Nephron (organoid): ENCODE measurements around the gene DISP3.

Experiments
- H3K27ac Mint-ChIP-seq, 3 experiments: 2 replicates each; pipeline ENCODE4 v1.8.0; 2020; ENCODE audit warnings: mixed read lengths in 3 of 3, mild to moderate bottlenecking in 2 of 3, moderate library complexity in 1 of 3
- H3K27me3 Mint-ChIP-seq: 2 replicates; pipeline ENCODE4 v1.8.0; 2021; ENCODE audit warnings: low read depth, mild to moderate bottlenecking, moderate library complexity, mixed read lengths
- H3K36me3 Mint-ChIP-seq: 2 replicates; pipeline ENCODE4 v1.8.0; 2020; ENCODE audit warnings: low read depth, mixed read lengths
- H3K4me1 Mint-ChIP-seq: 2 replicates; pipeline ENCODE4 v1.8.0; 2020; ENCODE audit warnings: mixed read lengths
- H3K4me3 Mint-ChIP-seq, 3 experiments: 2 replicates each; pipeline ENCODE4 v1.8.0; 2020; ENCODE audit warnings: mild to moderate bottlenecking in 3 of 3, mixed read lengths in 3 of 3, moderate library complexity in 2 of 3
- H3K9me3 Mint-ChIP-seq: 2 replicates; pipeline ENCODE4 v1.8.0; 2020; ENCODE audit warnings: mixed read lengths
- TF ChIP-seq, protein P1 (sequence below), 3 experiments: fragments of 200-600 bp; sonication (generic); IDR thresholded peaks; one replicate each; pipeline ENCODE4 v1.5.0; 2021; ENCODE audit warnings: antibody characterized with exemption in 3 of 3; ENCODE audit not compliant: unreplicated experiment in 3 of 3

DISP3 gene

DNA sequence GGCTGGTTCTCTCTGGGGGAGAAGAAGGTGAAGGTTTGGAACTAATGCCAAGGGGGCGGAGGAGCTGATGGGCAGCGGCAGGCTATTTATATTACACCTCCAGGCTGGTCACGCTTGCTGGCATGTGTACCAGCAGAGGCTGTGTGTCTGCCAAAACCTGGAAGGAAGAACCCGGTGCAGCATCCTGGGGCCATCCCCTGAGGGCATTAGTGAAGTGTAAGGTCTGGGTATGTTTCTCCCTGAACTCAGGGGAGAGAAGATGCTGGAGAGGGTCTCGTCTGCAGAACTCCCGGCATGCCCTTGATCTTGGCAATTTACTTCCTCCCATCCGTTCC lies 5.3 kb downstream of the DISP3 start:
- Mint-ChIP-seq H3K4me3 (no peak overlapping the region), H3K4me1 (peaks cover 16% of the 10 kb centered on the region)

DNA sequence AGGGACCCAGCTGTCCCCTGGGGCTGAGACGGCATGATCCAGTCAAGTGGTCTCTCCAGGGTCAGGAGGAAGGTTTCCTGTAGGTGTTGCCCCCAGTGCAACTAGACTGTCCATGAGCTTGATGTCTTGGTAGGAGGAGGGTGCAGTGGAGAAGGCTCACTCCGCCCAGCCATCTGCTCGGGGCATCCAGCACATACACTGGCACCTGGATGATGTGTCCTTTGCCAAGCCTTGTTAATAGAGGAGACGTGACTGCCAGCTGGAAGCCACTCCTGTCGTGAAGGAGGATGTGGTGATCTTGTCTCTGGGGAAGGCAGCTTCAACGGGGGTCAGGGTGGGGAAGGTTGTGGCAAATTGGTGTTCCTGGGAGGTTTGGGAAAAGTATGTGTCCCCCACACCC lies 6.2 kb downstream of the DISP3 start:
- no peaks in the 10 kb centered on the region for H3K36me3 Mint-ChIP-seq

More for the DNA sequence above, 5.3 kb downstream of the DISP3 start:
- TF ChIP-seq, protein P1, sequence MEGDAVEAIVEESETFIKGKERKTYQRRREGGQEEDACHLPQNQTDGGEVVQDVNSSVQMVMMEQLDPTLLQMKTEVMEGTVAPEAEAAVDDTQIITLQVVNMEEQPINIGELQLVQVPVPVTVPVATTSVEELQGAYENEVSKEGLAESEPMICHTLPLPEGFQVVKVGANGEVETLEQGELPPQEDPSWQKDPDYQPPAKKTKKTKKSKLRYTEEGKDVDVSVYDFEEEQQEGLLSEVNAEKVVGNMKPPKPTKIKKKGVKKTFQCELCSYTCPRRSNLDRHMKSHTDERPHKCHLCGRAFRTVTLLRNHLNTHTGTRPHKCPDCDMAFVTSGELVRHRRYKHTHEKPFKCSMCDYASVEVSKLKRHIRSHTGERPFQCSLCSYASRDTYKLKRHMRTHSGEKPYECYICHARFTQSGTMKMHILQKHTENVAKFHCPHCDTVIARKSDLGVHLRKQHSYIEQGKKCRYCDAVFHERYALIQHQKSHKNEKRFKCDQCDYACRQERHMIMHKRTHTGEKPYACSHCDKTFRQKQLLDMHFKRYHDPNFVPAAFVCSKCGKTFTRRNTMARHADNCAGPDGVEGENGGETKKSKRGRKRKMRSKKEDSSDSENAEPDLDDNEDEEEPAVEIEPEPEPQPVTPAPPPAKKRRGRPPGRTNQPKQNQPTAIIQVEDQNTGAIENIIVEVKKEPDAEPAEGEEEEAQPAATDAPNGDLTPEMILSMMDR (IDR thresholded peaks at IDR 0.05; ENCODE audit: unreplicated experiment in 3 of 3): no peak
- H3K27ac Mint-ChIP-seq: no peak overlapping the region
- no peaks in the 10 kb centered on the region for H3K9me3 Mint-ChIP-seq
- H3K36me3 Mint-ChIP-seq: no peaks in the 10 kb centered on the region
- peaks cover 57% of the 10 kb centered on the region for H3K27me3 Mint-ChIP-seq

DNA sequence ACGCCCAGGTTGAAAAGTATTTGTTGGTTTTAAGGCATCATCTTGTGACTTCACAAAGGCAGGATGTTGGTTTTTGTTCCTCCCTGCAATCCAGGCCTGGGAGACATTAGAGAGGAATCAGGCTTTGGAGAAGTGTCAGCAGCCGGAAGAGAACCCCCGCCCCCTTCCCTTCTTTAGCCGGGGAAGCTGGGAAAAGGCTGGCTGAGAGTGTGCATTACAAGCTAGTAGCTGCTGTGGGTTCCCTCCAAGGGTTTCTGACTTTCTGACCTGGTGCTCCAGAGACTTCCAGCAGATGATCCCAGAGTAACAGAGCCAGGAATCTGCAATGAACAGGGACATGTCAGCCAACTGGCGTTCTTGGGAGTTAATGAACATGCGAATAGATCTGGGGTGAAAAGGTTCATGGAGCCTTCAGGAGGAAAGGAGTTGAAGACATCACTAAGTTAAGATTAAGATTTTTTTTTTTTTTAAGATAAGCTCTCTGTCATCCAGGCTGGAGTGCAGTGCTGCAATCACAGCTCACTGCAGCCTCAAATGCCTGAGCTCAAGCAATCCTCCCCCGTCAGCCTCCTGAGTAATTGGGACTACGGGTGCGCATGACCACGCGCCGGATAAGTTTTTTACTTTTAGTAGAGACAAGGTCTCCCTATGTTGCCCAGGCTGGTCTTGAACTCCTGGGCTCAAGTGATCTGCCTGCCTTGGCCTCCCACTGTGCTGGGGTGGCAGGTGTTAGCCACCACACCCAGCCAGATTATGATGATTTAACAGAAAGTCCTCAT lies 7.5 kb downstream of the DISP3 start:
- Mint-ChIP-seq H3K4me3 (no peak overlapping the region), H3K36me3 (no peaks in the 10 kb centered on the region), H3K4me1 (peaks cover 6% of the 10 kb centered on the region), H3K9me3 (no peaks in the 10 kb centered on the region), H3K27me3 (peaks cover 51% of the 10 kb centered on the region), H3K27ac (no peak overlapping the region)
- TF ChIP-seq, protein P1 (IDR thresholded peaks at IDR 0.05; ENCODE audit: unreplicated experiment in 3 of 3): no peak

More for the DNA sequence above, 6.2 kb downstream of the DISP3 start:
- peaks cover 13% of the 10 kb centered on the region for H3K4me1 Mint-ChIP-seq
- H3K9me3 Mint-ChIP-seq: no peaks in the 10 kb centered on the region
- TF ChIP-seq, protein P1 (IDR thresholded peaks at IDR 0.05; ENCODE audit: unreplicated experiment in 3 of 3): no peak
- no peak overlapping the region for H3K4me3 Mint-ChIP-seq
- H3K27ac Mint-ChIP-seq: no peak overlapping the region
- peaks cover 59% of the 10 kb centered on the region for H3K27me3 Mint-ChIP-seq

DNA sequence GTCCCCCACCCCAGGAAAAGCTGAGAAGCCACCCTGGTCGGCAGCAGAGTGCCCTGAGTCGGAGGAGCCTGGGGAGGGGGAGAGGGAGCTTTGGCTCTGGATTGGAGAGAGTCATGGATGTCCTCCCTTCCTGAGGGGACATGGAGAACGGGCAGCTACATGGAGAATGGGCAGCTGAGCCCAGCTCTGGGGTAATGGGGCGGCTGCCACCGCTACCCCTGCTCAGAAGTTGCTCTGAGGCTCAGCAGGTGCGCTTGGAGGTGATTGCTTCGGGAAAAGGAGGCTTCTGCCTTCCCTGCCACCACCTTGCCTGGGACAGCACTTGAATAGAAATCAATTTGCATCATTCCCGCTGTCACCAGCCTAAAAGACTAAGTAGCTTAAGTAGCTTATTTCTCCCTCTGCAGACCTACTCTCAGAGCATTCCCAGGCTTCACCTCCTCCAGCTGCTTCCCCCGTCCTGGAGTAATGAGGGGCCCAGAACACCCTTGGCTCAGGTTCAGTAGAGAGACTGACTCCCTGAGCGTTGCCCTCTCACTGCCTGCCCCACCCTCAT lies 8.3 kb downstream of the DISP3 start:
- Mint-ChIP-seq H3K9me3 (no peaks in the 10 kb centered on the region), H3K4me1 (peaks cover 6% of the 10 kb centered on the region), H3K36me3 (no peaks in the 10 kb centered on the region), H3K27ac (no peak overlapping the region), H3K27me3 (peaks cover 43% of the 10 kb centered on the region), H3K4me3 (no peak overlapping the region)
- TF ChIP-seq, protein P1 (IDR thresholded peaks at IDR 0.05; ENCODE audit: unreplicated experiment in 3 of 3): no peak

DNA sequence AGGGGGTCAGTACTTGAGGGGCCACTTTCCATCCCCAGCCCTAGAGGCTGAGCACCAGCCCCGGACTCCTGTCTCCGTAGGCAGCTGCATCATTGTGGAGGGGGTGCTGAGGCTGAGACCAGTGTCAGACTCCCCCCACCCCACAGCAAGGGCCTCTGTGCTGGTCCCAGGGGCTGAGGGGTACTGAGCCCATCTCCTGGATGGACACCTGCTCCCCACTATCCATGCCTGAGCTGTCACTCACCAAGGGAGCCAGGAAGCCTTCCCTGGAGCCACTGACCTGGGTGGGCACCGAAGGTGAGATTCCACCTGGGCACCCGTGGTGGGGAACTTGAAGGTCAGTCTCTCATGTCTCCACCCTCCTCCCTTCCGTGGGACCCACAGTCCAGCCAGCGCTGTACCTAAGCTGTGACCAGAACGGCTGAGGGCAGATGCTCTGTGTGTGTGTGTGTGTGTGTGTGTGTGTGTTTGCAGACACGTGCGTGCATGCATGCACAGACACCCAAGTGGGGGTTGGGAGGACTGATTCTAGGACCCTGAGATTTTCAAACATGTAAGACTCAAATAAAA lies 9.3 kb downstream of the DISP3 start:
- Mint-ChIP-seq H3K27me3 (peaks cover 40% of the 10 kb centered on the region), H3K9me3 (no peaks in the 10 kb centered on the region), H3K4me1 (peaks cover 6% of the 10 kb centered on the region), H3K4me3 (no peak overlapping the region), H3K27ac (no peak overlapping the region), H3K36me3 (no peaks in the 10 kb centered on the region)
- TF ChIP-seq, protein P1 (IDR thresholded peaks at IDR 0.05; ENCODE audit: unreplicated experiment in 3 of 3): no peak
